GM12873 (cell line): ENCODE measurements around the gene CSF3.

Source experiments
- CTCF ChIP-seq: IDR thresholded peaks from 2 replicates; pipeline ENCODE4 v1.5.1; 2012; ENCODE audit warnings: low read depth, mild to moderate bottlenecking, moderate library complexity, low read length, control low read depth; ENCODE audit not compliant: insufficient read depth; ENCODE audit errors: missing control alignments

The CSF3 gene

GRCh38 chr17:39981766-39982375, 33.4 kb upstream of the CSF3 start:
- TF ChIP-seq CTCF, result no peak

GRCh38 chr17:39988206-39988810, 26.9 kb upstream of the CSF3 start:
- TF ChIP-seq CTCF, result no peak

- no peak for TF ChIP-seq CTCF
Measured at GRCh38 chr17:39994448-39994847, 20.8 kb upstream of the CSF3 start.

- no peak for TF ChIP-seq CTCF
Measured at GRCh38 chr17:39995438-39995837, 19.8 kb upstream of the CSF3 start.

- TF ChIP-seq CTCF, result no peak
Measured at GRCh38 chr17:39996162-39996561, 19.1 kb upstream of the CSF3 start.

GRCh38 chr17:39996800-39997199, 18.4 kb upstream of the CSF3 start:
- TF ChIP-seq CTCF, result no peak

- TF ChIP-seq CTCF, result no peak
Measured at GRCh38 chr17:39997543-39997942, 17.7 kb upstream of the CSF3 start.
